PC-3 (cell line): Measurements from ENCODE around the gene LRFN5. TPM values are rescaled to one million over a fixed set of nuclear protein-coding genes. Genes with fewer than 3 reads are reported as not detected.
A peak's percentile ranks its signal among the peaks of the same experiment; 100 is the strongest.

Experiments used
- ATAC-seq: fragments of 200-7000 bp; cut with Tn5 transposase; 2 replicates; pipeline ENCODE4 v1.9.1; 2020; ENCODE audit warnings: mild to moderate bottlenecking, moderate library complexity
- BruUV-seq: library from RNA; stranded (reverse); fragments of 400-500 nt; replicated peaks from 2 replicates; lab custom pipeline; 2021; lab: Mats Ljungman, UMichigan
- CTCF ChIA-PET: fragments of 300-600 bp; sonication (Branson Sonifier 250); formaldehyde crosslinking; loops from one replicate; lab custom pipeline; 2022; ENCODE audit warnings: antibody characterized with exemption; lab: Charles Lee
- POLR2A ChIA-PET: fragments of 300-600 bp; sonication (Branson Sonifier 250); formaldehyde crosslinking; loops from one replicate; lab custom pipeline; 2022; ENCODE audit warnings: antibody characterized with exemption; ENCODE audit not compliant: unreplicated experiment; lab: Charles Lee
- DNase-seq: peaks from one replicate; pipeline ENCODE4 v3.0.0-alpha.2; 2015
- H2AFZ ChIP-seq: fragments of 300-600 bp; sonication (generic); 2 replicates; pipeline ENCODE4 v1.6.0; 2016; ENCODE audit warnings: antibody characterized with exemption, low read length
- H3F3A ChIP-seq: fragments of 300-600 bp; sonication (generic); one replicate; pipeline ENCODE4 v1.6.0; 2017; ENCODE audit warnings: antibody characterized with exemption, low read length, control low read depth, mild to moderate bottlenecking; ENCODE audit not compliant: unreplicated experiment
- H3K27ac ChIP-seq: fragments of 300-600 bp; sonication (generic); 2 replicates; pipeline ENCODE4 v1.5.1; 2016; ENCODE audit warnings: mild to moderate bottlenecking, low read length
- H3K27me3 ChIP-seq: fragments of 300-600 bp; sonication (generic); 2 replicates; pipeline ENCODE4 v1.6.1; 2016; ENCODE audit warnings: low read length, mixed read lengths
- H3K36me3 ChIP-seq: fragments of 300-600 bp; sonication (generic); 2 replicates; pipeline ENCODE4 v1.6.1; 2016; ENCODE audit warnings: low read depth, mixed run types, low read length, mixed read lengths
- H3K4me1 ChIP-seq: fragments of 300-600 bp; sonication (generic); 2 replicates; pipeline ENCODE4 v1.5.1; 2016; ENCODE audit warnings: low read length; ENCODE audit not compliant: insufficient read depth
- H3K4me2 ChIP-seq: fragments of 300-600 bp; sonication (generic); 2 replicates; pipeline ENCODE4 v1.6.0; 2016; ENCODE audit warnings: low read length
- H3K4me3 ChIP-seq: fragments of 300-600 bp; sonication (generic); 2 replicates; pipeline ENCODE4 v1.5.1; 2016; ENCODE audit warnings: mild to moderate bottlenecking, low read length, mixed read lengths
- H3K79me2 ChIP-seq: fragments of 300-600 bp; sonication (generic); 2 replicates; pipeline ENCODE4 v1.6.1; 2017; ENCODE audit warnings: low read length, mixed read lengths
- H3K9ac ChIP-seq: fragments of 300-600 bp; sonication (generic); 2 replicates; pipeline ENCODE4 v1.6.0; 2016; ENCODE audit warnings: mild to moderate bottlenecking, low read length
- H3K9me2 ChIP-seq: fragments of 300-600 bp; sonication (generic); replicated peaks from 2 replicates; pipeline ENCODE4 v1.6.1; 2016; ENCODE audit warnings: mixed run types, low read length, mixed read lengths
- H3K9me3 ChIP-seq: fragments of 300-600 bp; sonication (generic); 2 replicates; pipeline ENCODE4 v1.6.1; 2016; ENCODE audit warnings: low read length, mixed read lengths
- H4K20me1 ChIP-seq: fragments of 300-600 bp; sonication (generic); 2 replicates; pipeline ENCODE4 v1.6.1; 2016; ENCODE audit warnings: low read length, mixed read lengths
- EZH2 ChIP-seq: fragments of 300-600 bp; sonication (generic); IDR thresholded peaks from one replicate; pipeline ENCODE4 v1.6.1; 2017; ENCODE audit warnings: antibody characterized with exemption, mild to moderate bottlenecking, low read length; ENCODE audit not compliant: unreplicated experiment
- EZH2phosphoT487 ChIP-seq: fragments of 300-600 bp; sonication (generic); IDR thresholded peaks from 2 replicates; pipeline ENCODE4 v1.6.1; 2018; ENCODE audit warnings: mild to moderate bottlenecking, antibody characterized with exemption, low read length, borderline replicate concordance
- intact Hi-C: fragments of 100-400 bp; cut with micrococcal nuclease; formaldehyde crosslinking; loops from 2 replicates; pipeline ENCODE4 v1.9.0; 2023
- total RNA-seq: library from RNA; depleted of rRNA; stranded (reverse); fragments of >200 nt; gene quantifications from 2 replicates; pipeline ENCODE4 v1.2.3, GENCODE V29; 2014
- TF ChIP-seq, protein P1 (sequence below): fragments of 300-600 bp; sonication (generic); conservative IDR thresholded peaks from 2 replicates; pipeline ENCODE4 v1.5.1; 2017; ENCODE audit warnings: antibody characterized with exemption, low read depth, mild to moderate bottlenecking, low read length

The LRFN5 gene
- total RNA-seq, 1 experiment from 2014 or later: not detected

DNA sequence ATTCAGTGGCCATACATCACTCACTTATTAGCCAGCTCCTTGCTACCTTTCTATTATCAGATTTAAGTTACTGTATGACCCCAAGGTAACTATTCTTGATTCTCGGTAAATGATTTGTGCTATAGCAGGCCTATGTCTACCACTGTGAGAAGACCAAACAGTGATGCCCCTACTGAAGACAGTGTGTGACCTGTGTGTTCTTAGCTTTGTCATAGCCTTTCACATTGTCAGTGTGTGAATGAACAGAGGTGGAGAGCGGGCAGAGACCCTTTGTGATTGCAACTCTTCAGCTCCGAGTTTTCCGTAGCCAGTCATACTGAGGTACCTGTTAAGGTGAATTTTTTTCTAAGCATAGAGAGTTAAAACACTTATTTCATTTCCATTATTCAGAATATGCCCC, 294.0 kb downstream of the LRFN5 start:
- Histone ChIP-seq H3K79me2 (no peaks in the 10 kb centered on the region), H3K4me3 (no peak overlapping the region), H3K4me2 (no peak overlapping the region), H3K9ac (no peak overlapping the region), H3K36me3 (no peaks in the 10 kb centered on the region), H4K20me1 (no peaks in the 10 kb centered on the region), H3K9me3 (no peaks in the 10 kb centered on the region), H3K27ac (peak overlapping the region; percentile 29), H3K27me3 (no peaks in the 10 kb centered on the region), H2AFZ (no peak overlapping the region), H3K9me2 (no peaks in the 10 kb centered on the region), H3K4me1 (0 out of 2 replicates have a peak, but pooled peaks cover 7% of the 10 kb centered on the region), H3F3A (no peaks in the 10 kb centered on the region)
- TF ChIP-seq EZH2 (no peak), EZH2phosphoT487 (no peak)
- TF ChIP-seq, protein P1, sequence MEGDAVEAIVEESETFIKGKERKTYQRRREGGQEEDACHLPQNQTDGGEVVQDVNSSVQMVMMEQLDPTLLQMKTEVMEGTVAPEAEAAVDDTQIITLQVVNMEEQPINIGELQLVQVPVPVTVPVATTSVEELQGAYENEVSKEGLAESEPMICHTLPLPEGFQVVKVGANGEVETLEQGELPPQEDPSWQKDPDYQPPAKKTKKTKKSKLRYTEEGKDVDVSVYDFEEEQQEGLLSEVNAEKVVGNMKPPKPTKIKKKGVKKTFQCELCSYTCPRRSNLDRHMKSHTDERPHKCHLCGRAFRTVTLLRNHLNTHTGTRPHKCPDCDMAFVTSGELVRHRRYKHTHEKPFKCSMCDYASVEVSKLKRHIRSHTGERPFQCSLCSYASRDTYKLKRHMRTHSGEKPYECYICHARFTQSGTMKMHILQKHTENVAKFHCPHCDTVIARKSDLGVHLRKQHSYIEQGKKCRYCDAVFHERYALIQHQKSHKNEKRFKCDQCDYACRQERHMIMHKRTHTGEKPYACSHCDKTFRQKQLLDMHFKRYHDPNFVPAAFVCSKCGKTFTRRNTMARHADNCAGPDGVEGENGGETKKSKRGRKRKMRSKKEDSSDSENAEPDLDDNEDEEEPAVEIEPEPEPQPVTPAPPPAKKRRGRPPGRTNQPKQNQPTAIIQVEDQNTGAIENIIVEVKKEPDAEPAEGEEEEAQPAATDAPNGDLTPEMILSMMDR: no peak
- CTCF ChIA-PET: no interaction called here
- POLR2A ChIA-PET: no interaction called here
- ATAC-seq (peak; percentile 54), DNase-seq (no peak)
- BruUV-seq: no TSS peak
- intact Hi-C loops: loop anchor here (2.0 to 5.0 kb wide), 2 partner anchors 68 to 153 kb away; no protein-coding TSS in a partner anchor

DNA sequence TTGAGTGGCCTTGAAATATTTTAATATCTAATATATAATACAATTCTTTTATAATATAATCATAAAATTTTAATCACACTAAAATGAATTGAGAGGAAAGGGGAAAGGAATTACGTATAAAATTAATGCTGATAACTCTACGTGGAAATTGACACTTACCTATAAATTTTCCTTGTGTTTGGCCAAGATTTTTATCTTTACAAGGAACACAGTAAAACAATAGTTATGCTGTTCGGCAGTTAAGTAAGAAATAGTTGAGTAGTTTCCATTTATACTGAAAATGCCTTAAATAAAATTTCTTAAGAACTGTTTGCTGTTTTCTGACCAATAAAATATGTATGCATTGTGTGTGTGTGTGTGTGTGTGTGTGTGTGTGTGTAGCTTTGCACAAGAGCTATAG, 294.4 kb downstream of the LRFN5 start:
- no TSS peak for BruUV-seq
- DNase-seq: peak; percentile 41
- intact Hi-C loops: loop anchor here (2.0 to 5.0 kb wide), 2 partner anchors 68 to 154 kb away; no protein-coding TSS in a partner anchor

More for the DNA sequence above, 294.4 kb downstream of the LRFN5 start:
- ChIA-PET CTCF (no interaction called here), POLR2A (no interaction called here)
- no peak overlapping the region for H3K9ac ChIP-seq
- H3K9me2 ChIP-seq: no peaks in the 10 kb centered on the region
- no peak overlapping the region for H3K4me3 ChIP-seq
- TF ChIP-seq, protein P1: no peak
- TF ChIP-seq EZH2phosphoT487 (no peak), EZH2 (no peak)
- H3K4me2 ChIP-seq: peak overlapping the region; percentile 18; the same call in 1 of the 2 replicates
- no peaks in the 10 kb centered on the region for H3K79me2 ChIP-seq
- H3K27ac ChIP-seq: no peak overlapping the region
- H3K9me3 ChIP-seq: no peaks in the 10 kb centered on the region
- H3F3A ChIP-seq: no peaks in the 10 kb centered on the region
- H2AFZ ChIP-seq: no peak overlapping the region
- no peaks in the 10 kb centered on the region for H3K36me3 ChIP-seq
- H3K4me1 ChIP-seq: 0 out of 2 replicates have a peak, but pooled peaks cover 7% of the 10 kb centered on the region
- H3K27me3 ChIP-seq: no peaks in the 10 kb centered on the region
- no peaks in the 10 kb centered on the region for H4K20me1 ChIP-seq
- peak; percentile 70 for ATAC-seq
